Effector memory CD8-positive, alpha-beta T cell (primary cell): Measurements from ENCODE around the gene WDTC1.
"Not testable (repeated sequence)": the region's sequence is repeated elsewhere in the genome, so short reads cannot be mapped to it uniquely, and the experiment has no call there.

Experiments used
- ATAC-seq: fragments of 150-1000 bp; cut with Tn5 transposase; replicated peaks from 2 replicates; pipeline ENCODE4 v1.10.0; 2021; ENCODE audit warnings: mild to moderate bottlenecking, moderate library complexity
- DNase-seq, 3 experiments: peaks; one replicate each; pipeline ENCODE4 v3.0.0; 2021
- H3K27ac Mint-ChIP-seq, 2 donors: one replicate each; pipeline ENCODE4 v1.8.0; 2022; ENCODE audit warnings: mild to moderate bottlenecking in 2 of 2, mixed read lengths in 2 of 2, moderate library complexity in 2 of 2
- H3K27me3 Mint-ChIP-seq, 2 donors: one replicate each; pipeline ENCODE4 v1.8.0; 2022; ENCODE audit warnings: mixed read lengths in 2 of 2
- H3K36me3 Mint-ChIP-seq: one replicate; pipeline ENCODE4 v1.8.0; 2022; ENCODE audit warnings: mild to moderate bottlenecking, moderate library complexity, mixed read lengths; ENCODE audit not compliant: insufficient read depth
- H3K4me1 Mint-ChIP-seq, 2 donors: one replicate each; pipeline ENCODE4 v1.8.0; 2022; ENCODE audit warnings: low read depth in 2 of 2, mixed read lengths in 2 of 2
- H3K4me3 Mint-ChIP-seq, 2 donors: one replicate each; pipeline ENCODE4 v1.8.0; 2022; ENCODE audit warnings: mild to moderate bottlenecking in 2 of 2, mixed read lengths in 2 of 2, moderate library complexity in 2 of 2
- H3K9me3 Mint-ChIP-seq, 2 donors: one replicate each; pipeline ENCODE4 v1.8.0; 2022; ENCODE audit warnings: mixed read lengths in 2 of 2
- total RNA-seq, 9 experiments: gene quantifications; one replicate each; lab custom pipeline; 2026; lab: John Stamatoyannopoulos, UW

The WDTC1 gene
- 29.3 to 93.2 (median 69.9) reads per million in 9 experiments for total RNA-seq

- peaks cover 26 to 38% of the 10 kb centered on the region in 2 donors for H3K4me1 Mint-ChIP-seq
- H3K27ac Mint-ChIP-seq = peak within 1 kb of the TSS; percentile 98 to 99
- H3K9me3 Mint-ChIP-seq = no peaks in the 10 kb centered on the region
- H3K4me3 Mint-ChIP-seq = peak within 1 kb of the TSS; percentile 87 to 97
- ATAC-seq (peak; percentile 87), DNase-seq (peak; percentile 96 to 98 (median 97))
- H3K27me3 Mint-ChIP-seq = no peaks in the 10 kb centered on the region
- peaks cover 27% of the 10 kb centered on the region for H3K36me3 Mint-ChIP-seq
These were observed at the start of gene WDTC1 for GRCh38 chr1:27234049-27234882. WDTC1 (plus strand) TSS chr1:27234632; CDS start chr1:27261055, 26,423 bp downstream.

- ATAC-seq = not testable (repeated sequence)
These were observed 49.8 kb upstream of the WDTC1 start for GRCh38 chr1:27184665-27185064.

GRCh38 chr1:27192039-27192529 is 42.3 kb upstream of the WDTC1 start:
- Mint-ChIP-seq H3K4me1 (no peaks in the 10 kb centered on the region), H3K36me3 (no peaks in the 10 kb centered on the region), H3K27me3 (peaks cover 0 to 16% of the 10 kb centered on the region in 2 donors), H3K4me3 (no peak overlapping the region), H3K27ac (no peak overlapping the region), H3K9me3 (no peaks in the 10 kb centered on the region)
- no peak for DNase-seq
- ATAC-seq = no peak

More at GRCh38 chr1:27184665-27185064, 49.8 kb upstream of the WDTC1 start:
- H3K4me3 Mint-ChIP-seq, H3K36me3 Mint-ChIP-seq, DNase-seq, H3K27ac Mint-ChIP-seq, H3K4me1 Mint-ChIP-seq, H3K27me3 Mint-ChIP-seq, H3K9me3 Mint-ChIP-seq: not testable (repeated sequence)

- H3K27ac Mint-ChIP-seq = no peak overlapping the region
- H3K36me3 Mint-ChIP-seq = no peaks in the 10 kb centered on the region
- peaks cover 6% of the 10 kb centered on the region in 2 donors for H3K4me1 Mint-ChIP-seq
- H3K27me3 Mint-ChIP-seq = peaks cover 0 to 16% of the 10 kb centered on the region in 2 donors
- DNase-seq (no peak), ATAC-seq (no peak)
- H3K9me3 Mint-ChIP-seq = no peaks in the 10 kb centered on the region
- no peak overlapping the region for H3K4me3 Mint-ChIP-seq
These were observed 41.2 kb upstream of the WDTC1 start for GRCh38 chr1:27193194-27193593.

GRCh38 chr1:27201295-27201694 is 33.1 kb upstream of the WDTC1 start:
- DNase-seq (no peak), ATAC-seq (no peak)
- Mint-ChIP-seq H3K27me3 (no peaks in the 10 kb centered on the region), H3K4me3 (no peak overlapping the region), H3K4me1 (peaks cover 6% of the 10 kb centered on the region in 2 donors), H3K27ac (peak overlapping the region in 1 of 2 donors; percentile 55), H3K36me3 (no peaks in the 10 kb centered on the region), H3K9me3 (no peaks in the 10 kb centered on the region)

GRCh38 chr1:27203946-27204345 is 30.5 kb upstream of the WDTC1 start:
- no peaks in the 10 kb centered on the region for H3K27me3 Mint-ChIP-seq
- ATAC-seq = no peak
- no peaks in the 10 kb centered on the region for H3K4me1 Mint-ChIP-seq
- H3K4me3 Mint-ChIP-seq = no peak overlapping the region
- no peak overlapping the region for H3K27ac Mint-ChIP-seq
- no peak for DNase-seq
- H3K36me3 Mint-ChIP-seq = no peaks in the 10 kb centered on the region
- H3K9me3 Mint-ChIP-seq = no peaks in the 10 kb centered on the region

GRCh38 chr1:27207238-27207637 is 27.2 kb upstream of the WDTC1 start:
- ATAC-seq = not testable (repeated sequence)

GRCh38 chr1:27208143-27208850 is 26.1 kb upstream of the WDTC1 start:
- H3K9me3 Mint-ChIP-seq, H3K27ac Mint-ChIP-seq, ATAC-seq, H3K36me3 Mint-ChIP-seq, DNase-seq, H3K27me3 Mint-ChIP-seq, H3K4me1 Mint-ChIP-seq, H3K4me3 Mint-ChIP-seq: not testable (repeated sequence)

More at GRCh38 chr1:27207238-27207637, 27.2 kb upstream of the WDTC1 start:
- not testable (repeated sequence) for H3K4me1 Mint-ChIP-seq, DNase-seq, H3K27ac Mint-ChIP-seq, H3K27me3 Mint-ChIP-seq, H3K4me3 Mint-ChIP-seq, H3K9me3 Mint-ChIP-seq, H3K36me3 Mint-ChIP-seq

- no peak overlapping the region for H3K4me3 Mint-ChIP-seq
- no peak for ATAC-seq
These were observed 18.0 kb upstream of the WDTC1 start for GRCh38 chr1:27216466-27216865.

GRCh38 chr1:27217401-27217800 is 17.0 kb upstream of the WDTC1 start:
- Mint-ChIP-seq H3K4me1 (no peaks in the 10 kb centered on the region), H3K4me3 (no peak overlapping the region), H3K36me3 (no peaks in the 10 kb centered on the region), H3K27ac (no peak overlapping the region), H3K9me3 (no peaks in the 10 kb centered on the region), H3K27me3 (no peaks in the 10 kb centered on the region)
- ATAC-seq (no peak), DNase-seq (no peak)

More at GRCh38 chr1:27216466-27216865, 18.0 kb upstream of the WDTC1 start:
- Mint-ChIP-seq H3K27me3 (peaks cover 0 to 5% of the 10 kb centered on the region in 2 donors), H3K27ac (no peak overlapping the region), H3K4me1 (no peaks in the 10 kb centered on the region), H3K36me3 (no peaks in the 10 kb centered on the region), H3K9me3 (no peaks in the 10 kb centered on the region)
- no peak for DNase-seq

GRCh38 chr1:27218736-27219135 is 15.7 kb upstream of the WDTC1 start:
- ATAC-seq (no peak), DNase-seq (no peak)
- H3K36me3 Mint-ChIP-seq = no peaks in the 10 kb centered on the region
- no peak overlapping the region for H3K27ac Mint-ChIP-seq
- H3K9me3 Mint-ChIP-seq = no peaks in the 10 kb centered on the region
- H3K4me3 Mint-ChIP-seq = no peak overlapping the region
- no peaks in the 10 kb centered on the region for H3K4me1 Mint-ChIP-seq
- H3K27me3 Mint-ChIP-seq = no peaks in the 10 kb centered on the region

GRCh38 chr1:27220096-27220495 is 14.3 kb upstream of the WDTC1 start:
- H3K36me3 Mint-ChIP-seq = no peaks in the 10 kb centered on the region
- H3K27ac Mint-ChIP-seq = no peak overlapping the region
- DNase-seq (no peak), ATAC-seq (no peak)
- H3K27me3 Mint-ChIP-seq = no peaks in the 10 kb centered on the region
- H3K4me3 Mint-ChIP-seq = no peak overlapping the region
- no peaks in the 10 kb centered on the region for H3K4me1 Mint-ChIP-seq
- no peaks in the 10 kb centered on the region for H3K9me3 Mint-ChIP-seq

GRCh38 chr1:27220702-27221497 is 13.5 kb upstream of the WDTC1 start:
- ATAC-seq, H3K27me3 Mint-ChIP-seq, H3K36me3 Mint-ChIP-seq, H3K4me1 Mint-ChIP-seq, DNase-seq, H3K4me3 Mint-ChIP-seq, H3K9me3 Mint-ChIP-seq, H3K27ac Mint-ChIP-seq: not testable (repeated sequence)
